Measurements from ENCODE around the gene SLC25A47.

GRCh38 chr14:100333311-100333710 is 10.2 kb downstream of the SLC25A47 start:
- TF ChIP-seq, protein P1, sequence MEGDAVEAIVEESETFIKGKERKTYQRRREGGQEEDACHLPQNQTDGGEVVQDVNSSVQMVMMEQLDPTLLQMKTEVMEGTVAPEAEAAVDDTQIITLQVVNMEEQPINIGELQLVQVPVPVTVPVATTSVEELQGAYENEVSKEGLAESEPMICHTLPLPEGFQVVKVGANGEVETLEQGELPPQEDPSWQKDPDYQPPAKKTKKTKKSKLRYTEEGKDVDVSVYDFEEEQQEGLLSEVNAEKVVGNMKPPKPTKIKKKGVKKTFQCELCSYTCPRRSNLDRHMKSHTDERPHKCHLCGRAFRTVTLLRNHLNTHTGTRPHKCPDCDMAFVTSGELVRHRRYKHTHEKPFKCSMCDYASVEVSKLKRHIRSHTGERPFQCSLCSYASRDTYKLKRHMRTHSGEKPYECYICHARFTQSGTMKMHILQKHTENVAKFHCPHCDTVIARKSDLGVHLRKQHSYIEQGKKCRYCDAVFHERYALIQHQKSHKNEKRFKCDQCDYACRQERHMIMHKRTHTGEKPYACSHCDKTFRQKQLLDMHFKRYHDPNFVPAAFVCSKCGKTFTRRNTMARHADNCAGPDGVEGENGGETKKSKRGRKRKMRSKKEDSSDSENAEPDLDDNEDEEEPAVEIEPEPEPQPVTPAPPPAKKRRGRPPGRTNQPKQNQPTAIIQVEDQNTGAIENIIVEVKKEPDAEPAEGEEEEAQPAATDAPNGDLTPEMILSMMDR (conservative IDR thresholded peaks at IDR 0.05; ENCODE audit: low read depth, low read length) = no peak
- TF ChIP-seq SMC3 (IDR thresholded peaks at IDR 0.05; ENCODE audit: low read depth, low read length) = no peak
- no peak for TF ChIP-seq POLR2A (IDR thresholded peaks at IDR 0.05; ENCODE audit: low read depth, low read length)
